NCI-H524 (cell line): ENCODE measurements around the gene HIF1A.
"Not testable (repeated sequence)": the region's sequence is repeated elsewhere in the genome, so short reads cannot be mapped to it uniquely, and the experiment has no call there.

ENCODE experiments used
- DNase-seq, 2 experiments: peaks; one replicate each; lab custom pipeline; 2025; lab: John Stamatoyannopoulos, UW

The HIF1A gene

DNA sequence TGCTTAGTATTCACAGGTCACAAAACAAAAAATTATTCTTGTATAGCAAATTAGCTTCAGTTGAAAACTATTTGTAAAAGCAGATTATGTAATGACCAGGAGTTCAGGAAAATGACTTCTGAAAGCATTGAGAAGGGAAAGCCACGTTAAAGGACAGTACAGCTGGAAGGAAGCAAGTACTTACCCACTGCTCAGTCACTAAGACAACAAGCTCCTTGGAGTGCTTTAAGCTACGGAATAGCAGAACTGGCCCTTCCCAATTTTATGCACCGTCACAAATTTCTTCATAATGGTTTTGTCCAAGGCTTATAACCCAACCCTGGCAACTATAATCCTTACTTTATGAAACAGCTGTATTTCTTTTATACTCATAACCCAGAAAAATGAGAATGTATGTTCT lies 54.0 kb downstream of the HIF1A start:
- peak in 1 of 2 experiments; percentile 69 for DNase-seq

GRCh38 chr14:61749867-61750266 lies 54.6 kb downstream of the HIF1A start:
- DNase-seq: peak; percentile 49 to 88

GRCh38 chr14:61750708-61751474 lies 55.6 kb downstream of the HIF1A start:
- peak; percentile 77 to 96 for DNase-seq

- DNase-seq: peak in 1 of 2 experiments; percentile 62
Observed at GRCh38 chr14:61751475-61751989, 56.2 kb downstream of the HIF1A start.

GRCh38 chr14:61752626-61753025 lies 57.3 kb downstream of the HIF1A start:
- no peak for DNase-seq

DNA sequence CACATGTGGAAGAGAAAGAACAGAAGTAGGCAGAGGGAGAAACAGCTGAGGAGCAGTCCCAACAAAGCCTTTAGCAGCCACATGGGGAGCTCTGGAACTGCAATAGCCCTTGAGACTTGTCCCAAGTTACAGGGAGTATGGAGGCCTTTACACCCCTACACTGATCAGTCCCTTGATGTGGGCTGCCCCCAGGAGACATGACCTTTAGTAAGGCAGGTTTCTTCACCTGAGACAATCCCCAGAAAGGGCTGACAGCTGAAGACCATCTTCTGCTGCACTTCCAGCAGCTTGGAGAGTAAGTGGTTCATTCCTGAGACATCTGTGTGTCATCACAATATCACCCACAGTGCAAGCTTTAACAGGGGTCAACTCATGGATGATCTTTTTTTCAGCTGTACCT lies 58.3 kb downstream of the HIF1A start:
- DNase-seq: peak in 1 of 2 experiments; percentile 38

DNA sequence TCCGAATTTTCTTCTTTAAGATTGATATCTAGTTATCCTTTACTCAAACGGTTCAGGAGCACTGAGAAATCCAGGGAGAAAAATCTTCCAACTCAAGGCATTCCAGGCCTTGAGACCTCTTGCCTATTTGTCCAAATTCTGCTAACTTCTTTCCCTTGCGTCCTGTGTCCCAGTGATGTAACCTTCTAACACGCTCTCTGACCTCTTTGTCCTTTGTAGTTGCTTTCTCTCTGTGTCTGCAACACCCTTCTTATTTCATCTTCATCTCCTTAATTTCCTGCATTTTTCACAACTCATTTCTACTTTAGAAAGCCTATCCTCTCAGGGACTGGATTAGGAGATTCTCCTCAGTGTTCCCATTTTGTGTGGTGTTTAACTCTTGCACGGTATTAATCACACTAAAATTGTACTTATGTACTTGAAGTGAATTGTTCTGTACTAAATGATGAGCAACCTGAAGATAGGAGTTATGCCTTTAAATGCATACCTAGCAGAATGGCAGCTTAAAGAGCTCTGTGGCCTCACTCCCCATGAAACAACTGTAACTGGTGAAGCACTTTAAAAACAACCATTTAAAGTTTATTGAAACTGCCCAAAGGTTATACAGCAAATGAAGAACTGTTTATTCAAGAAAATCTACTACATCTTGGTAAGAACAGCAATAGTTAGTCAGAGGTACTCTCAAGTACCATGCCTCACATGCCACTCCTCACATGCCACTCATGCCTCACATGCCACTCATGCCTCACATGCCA lies 59.5 kb downstream of the HIF1A start:
- DNase-seq: no peak

- not testable (repeated sequence) for DNase-seq
Observed at GRCh38 chr14:61755382-61755742, 60.0 kb downstream of the HIF1A start.

- DNase-seq: no peak
Observed at GRCh38 chr14:61756135-61756534, 60.8 kb downstream of the HIF1A start.

DNA sequence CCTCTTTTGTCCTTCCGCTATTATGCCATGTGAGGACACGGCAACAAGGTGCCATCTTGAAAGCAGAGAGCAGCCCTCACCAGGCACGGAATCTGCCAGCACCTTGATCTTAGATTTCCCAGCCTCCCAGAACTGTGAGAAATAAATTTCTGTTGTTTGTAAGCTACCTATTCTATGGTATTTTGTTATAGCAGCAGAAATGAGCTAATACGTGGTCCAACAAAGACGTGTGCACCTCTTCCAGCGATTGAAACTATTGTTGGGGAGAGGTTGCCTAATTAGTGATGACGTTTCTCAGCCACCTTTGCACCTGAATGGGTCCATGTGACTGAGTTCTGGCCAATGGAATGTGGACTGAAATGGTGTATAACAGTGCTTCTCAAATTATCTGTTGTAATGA lies 64.6 kb downstream of the HIF1A start:
- no peak for DNase-seq

GRCh38 chr14:61761557-61761956 lies 66.2 kb downstream of the HIF1A start:
- DNase-seq: no peak

DNA sequence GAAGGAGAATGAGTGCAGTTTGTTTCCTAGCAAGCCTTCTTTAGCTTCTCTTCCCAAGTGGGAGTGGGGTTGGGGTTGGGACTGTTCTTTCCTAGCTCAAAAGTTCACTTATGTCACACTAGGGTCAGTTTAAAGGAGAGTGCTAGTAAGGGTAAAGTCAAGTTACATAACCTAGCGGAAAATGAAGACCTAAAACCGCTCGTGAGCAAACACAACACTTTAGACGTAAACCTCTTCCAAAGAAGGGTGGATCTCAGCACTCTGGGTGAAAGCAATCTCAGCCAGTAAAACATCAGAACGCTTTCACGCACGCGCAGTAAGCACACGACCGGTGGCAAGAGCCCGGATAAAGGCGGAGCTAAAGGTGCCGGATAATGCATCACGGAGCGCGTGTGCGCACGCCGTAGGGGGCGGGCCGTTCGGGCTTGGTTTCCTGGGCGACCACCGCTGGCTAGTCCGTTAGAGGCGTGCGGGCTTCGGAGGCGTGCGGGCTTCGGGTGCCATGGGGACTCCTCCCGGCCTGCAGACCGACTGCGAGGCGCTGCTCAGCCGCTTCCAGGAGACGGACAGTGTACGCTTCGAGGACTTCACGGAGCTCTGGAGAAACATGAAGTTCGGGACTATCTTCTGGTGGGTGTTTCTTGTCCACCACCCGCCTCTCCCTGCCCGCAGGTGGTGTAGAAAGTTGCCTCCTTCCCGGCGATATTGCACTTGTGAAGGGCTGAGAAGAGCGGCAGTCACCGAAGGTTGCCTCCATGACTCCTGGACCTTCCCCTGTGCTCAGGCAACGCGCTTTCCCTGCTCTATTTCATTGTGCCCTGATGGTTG lies 66.9 kb downstream of the HIF1A start, which contains the start of gene SNAPC1:
TSS of gene SNAPC1 (plus strand) at position 462 of the 828 bp plus-strand sequence. CDS start at position 503, 41 bp downstream.
- DNase-seq: peak; percentile 99 to 100

DNA sequence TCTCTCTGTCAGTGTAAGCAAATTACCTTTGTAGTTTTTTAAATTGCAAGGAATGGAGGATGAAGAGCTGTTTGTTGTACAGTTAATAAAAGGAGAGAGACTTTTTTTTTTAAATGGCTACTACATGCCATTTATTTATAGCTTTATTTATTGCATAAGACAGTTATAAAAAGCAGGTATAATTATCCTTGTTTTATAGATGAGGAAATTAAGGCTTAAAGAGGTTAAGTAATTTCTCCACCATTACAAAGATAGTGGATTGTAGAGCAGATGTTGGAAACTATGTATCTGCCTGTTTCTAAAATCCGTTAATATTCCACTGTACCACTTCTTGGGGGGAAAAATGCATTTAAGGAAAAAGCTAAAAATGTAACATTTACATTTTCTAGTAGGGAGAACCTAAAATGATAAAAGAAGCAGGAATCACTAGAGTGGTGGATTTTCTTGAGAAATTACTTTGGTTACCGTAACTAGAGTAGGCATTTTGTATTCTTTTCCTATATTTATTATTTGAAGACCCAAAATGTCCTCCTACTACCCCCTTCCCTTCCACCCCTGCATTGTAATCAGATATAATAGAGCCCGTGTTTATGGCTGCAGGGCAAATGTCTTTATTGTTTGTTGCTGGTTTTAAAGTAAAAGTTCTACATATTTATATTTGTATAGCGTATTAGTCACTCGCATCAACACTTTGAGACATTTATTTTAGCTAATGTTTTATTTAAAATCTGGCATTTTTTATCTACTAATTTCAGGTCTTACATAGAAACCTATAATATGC lies 69.2 kb downstream of the HIF1A start:
- no peak for DNase-seq

GRCh38 chr14:61765225-61765943 lies 70.1 kb downstream of the HIF1A start:
- no peak for DNase-seq

DNA sequence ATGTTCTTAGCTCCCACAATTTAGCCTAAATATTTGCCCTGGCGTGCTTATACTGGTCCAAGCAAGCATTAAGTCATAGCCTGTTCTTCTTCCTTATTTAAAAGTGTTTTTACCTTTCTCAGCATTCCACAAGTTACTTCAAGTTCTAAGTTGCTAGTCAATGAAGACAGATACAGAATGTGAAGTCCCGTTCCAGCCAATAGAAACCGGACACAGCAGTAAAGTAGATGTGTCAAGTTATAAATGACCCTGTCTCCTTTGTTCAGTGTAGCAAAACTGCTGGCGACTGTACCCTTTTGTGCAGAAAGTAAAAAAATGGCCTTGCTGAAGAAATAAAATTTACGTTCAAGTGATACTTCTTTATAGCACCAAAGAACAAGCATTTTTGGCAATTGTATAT lies 70.8 kb downstream of the HIF1A start:
- no peak for DNase-seq

DNA sequence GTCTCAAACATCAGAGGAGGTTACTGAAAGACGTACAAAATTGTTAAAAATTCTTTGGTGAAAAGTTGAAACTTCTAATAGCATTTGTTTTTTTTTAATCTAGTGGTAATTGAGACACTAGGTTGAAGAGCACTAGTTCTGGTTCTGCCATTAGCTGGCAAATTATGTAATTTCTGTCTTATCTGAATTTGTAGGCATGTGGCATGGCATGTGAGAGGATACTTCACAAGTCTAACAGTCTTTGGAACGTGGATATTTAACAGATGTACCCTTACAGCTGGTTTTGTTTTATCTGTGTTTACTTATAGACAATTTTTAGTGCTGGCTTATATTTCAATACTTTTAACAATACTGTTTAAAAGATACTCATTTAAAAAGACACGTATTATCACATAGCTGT lies 72.9 kb downstream of the HIF1A start:
- no peak for DNase-seq

GRCh38 chr14:61769893-61770292 lies 74.6 kb downstream of the HIF1A start:
- no peak for DNase-seq

- no peak for DNase-seq
Observed at GRCh38 chr14:61774861-61775260, 79.5 kb downstream of the HIF1A start.

- DNase-seq: no peak
Observed at GRCh38 chr14:61780125-61780524, 84.8 kb downstream of the HIF1A start.

DNA sequence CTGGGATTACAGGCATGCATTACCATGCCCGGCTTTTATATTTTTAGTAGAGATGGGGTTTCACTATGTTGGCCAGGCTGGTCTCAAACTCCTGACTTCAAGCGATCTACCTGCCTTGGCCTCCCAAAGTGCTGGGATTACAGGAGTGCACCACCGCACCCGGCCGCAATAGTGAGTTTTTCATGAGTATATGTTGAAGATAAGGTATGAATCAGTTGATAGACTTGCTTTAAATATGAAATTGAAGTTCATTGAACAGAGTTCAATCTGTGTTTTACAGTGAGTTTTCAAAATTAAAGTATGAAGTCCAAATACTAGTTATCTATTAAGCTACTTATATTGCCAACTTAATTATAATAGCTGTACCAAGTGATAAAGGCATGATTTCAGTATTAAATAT lies 102.0 kb downstream of the HIF1A start:
- no peak for DNase-seq
